ENCODE data around the gene GALNT10.

GALNT10 gene

DNA sequence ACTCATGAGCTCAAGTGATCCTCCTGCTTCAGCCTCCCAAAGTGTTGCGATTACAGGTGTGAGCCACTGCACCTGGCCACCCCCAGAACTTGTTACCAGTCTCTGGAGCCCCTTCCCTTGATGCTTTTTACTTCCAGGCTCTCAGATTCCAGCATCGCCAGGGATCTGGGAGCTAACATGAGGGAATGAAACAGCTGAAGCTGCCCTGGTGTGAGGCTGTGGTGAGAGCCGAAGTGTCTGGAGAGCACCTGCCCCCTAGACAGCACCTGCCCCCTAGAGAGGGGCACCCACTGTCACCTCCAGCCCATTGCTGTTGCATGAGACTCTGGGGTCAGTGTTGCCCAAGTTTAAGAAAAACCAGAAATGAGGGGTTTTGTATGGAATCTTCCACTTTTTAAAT, 131.0 kb downstream of the GALNT10 start:
- DNase-seq (ENCODE audit: extremely low read depth, low read depth), result no peak

DNA sequence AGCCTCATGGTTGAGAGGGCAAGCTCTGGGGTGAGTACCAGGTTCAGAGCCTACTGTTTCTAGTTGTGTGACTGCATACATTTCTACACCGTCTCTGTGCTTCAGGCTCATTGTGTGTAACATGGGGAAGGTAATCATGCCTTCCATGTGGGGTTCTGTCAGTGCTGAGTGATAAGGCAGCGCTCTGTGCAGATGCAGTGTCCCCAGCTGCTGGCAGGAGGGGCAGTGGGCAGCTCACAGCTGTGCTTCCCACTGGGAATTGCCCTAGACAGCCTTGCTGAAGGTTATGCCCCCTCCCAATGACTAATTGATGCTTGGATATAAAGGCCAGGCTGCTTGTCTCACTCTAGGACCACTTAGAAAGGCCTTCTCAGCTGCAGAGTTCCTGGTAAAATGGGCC, 133.5 kb downstream of the GALNT10 start:
- no peak for DNase-seq (ENCODE audit: extremely low read depth, low read depth)
- TF ChIP-seq, protein P1, sequence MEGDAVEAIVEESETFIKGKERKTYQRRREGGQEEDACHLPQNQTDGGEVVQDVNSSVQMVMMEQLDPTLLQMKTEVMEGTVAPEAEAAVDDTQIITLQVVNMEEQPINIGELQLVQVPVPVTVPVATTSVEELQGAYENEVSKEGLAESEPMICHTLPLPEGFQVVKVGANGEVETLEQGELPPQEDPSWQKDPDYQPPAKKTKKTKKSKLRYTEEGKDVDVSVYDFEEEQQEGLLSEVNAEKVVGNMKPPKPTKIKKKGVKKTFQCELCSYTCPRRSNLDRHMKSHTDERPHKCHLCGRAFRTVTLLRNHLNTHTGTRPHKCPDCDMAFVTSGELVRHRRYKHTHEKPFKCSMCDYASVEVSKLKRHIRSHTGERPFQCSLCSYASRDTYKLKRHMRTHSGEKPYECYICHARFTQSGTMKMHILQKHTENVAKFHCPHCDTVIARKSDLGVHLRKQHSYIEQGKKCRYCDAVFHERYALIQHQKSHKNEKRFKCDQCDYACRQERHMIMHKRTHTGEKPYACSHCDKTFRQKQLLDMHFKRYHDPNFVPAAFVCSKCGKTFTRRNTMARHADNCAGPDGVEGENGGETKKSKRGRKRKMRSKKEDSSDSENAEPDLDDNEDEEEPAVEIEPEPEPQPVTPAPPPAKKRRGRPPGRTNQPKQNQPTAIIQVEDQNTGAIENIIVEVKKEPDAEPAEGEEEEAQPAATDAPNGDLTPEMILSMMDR (IDR thresholded peaks at IDR 0.05; ENCODE audit: low read depth, low read length), result no peak

More for the DNA sequence above, 131.0 kb downstream of the GALNT10 start:
- TF ChIP-seq, protein P1 (IDR thresholded peaks at IDR 0.05; ENCODE audit: low read depth, low read length), result no peak

DNA sequence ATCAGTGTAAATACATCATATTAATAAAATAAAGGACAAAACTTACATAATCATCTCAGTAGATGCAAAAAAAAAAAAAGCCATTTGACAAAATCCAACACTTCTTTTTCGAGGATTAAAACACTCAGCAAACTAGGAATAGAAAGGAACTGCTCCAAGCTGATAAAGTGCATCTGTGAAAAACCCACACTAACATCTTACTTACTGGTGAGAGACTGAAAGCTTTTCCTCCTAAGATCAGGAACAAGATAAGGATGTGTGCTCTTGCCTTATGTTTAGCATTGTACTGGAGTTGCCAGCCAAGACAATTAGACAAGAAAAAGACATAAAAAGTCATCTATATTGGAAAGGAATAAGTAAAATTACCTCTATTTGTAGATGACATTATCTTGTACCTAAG, 135.0 kb downstream of the GALNT10 start:
- no peak for DNase-seq (ENCODE audit: extremely low read depth, low read depth)
- TF ChIP-seq, protein P1 (IDR thresholded peaks at IDR 0.05; ENCODE audit: low read depth, low read length), result no peak

DNA sequence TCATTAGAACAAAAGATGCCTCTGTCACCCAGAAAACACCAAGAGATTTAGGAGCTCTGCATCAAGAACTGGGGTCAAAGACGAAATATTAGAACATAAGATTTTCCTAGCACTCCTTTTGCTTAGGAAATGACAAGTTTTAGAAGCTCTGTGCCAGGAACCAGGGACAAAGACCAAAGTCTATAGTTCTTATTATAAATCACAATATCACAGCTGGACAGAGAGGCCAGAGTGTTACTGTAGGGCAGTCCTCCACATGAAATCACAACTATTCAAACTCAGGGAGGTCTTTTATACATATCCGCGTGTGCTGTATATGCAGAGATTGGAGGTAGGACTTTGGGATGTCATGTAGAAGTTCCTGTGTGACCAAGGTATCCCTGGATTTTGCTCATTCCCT, 138.5 kb downstream of the GALNT10 start:
- TF ChIP-seq, protein P1 (IDR thresholded peaks at IDR 0.05; ENCODE audit: low read depth, low read length), result no peak
- DNase-seq (ENCODE audit: extremely low read depth, low read depth), result no peak

DNA sequence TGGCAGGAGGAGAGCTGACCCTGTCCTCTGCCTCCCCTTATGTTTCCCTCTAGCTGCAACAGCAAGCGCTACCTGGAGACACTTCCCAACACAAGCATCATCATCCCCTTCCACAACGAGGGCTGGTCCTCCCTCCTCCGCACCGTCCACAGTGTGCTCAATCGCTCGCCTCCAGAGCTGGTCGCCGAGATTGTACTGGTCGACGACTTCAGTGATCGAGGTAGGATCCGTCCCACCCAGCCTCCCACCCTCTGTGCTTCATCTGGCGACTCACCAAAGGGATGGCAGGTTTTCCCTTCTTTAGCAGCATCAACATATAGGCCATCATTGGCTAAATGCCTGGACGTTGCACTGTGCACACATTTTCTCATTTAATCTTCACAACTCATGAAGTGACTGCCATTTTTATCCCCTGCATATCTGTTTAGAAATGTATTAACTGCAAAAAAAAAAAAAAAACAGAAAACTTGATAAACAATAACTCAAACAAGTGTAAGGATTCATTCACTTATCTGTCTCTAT, 139.0 kb downstream of the GALNT10 start:
- TF ChIP-seq, protein P1 (IDR thresholded peaks at IDR 0.05; ENCODE audit: low read depth, low read length), result no peak
- DNase-seq (ENCODE audit: extremely low read depth, low read depth), result no peak

DNA sequence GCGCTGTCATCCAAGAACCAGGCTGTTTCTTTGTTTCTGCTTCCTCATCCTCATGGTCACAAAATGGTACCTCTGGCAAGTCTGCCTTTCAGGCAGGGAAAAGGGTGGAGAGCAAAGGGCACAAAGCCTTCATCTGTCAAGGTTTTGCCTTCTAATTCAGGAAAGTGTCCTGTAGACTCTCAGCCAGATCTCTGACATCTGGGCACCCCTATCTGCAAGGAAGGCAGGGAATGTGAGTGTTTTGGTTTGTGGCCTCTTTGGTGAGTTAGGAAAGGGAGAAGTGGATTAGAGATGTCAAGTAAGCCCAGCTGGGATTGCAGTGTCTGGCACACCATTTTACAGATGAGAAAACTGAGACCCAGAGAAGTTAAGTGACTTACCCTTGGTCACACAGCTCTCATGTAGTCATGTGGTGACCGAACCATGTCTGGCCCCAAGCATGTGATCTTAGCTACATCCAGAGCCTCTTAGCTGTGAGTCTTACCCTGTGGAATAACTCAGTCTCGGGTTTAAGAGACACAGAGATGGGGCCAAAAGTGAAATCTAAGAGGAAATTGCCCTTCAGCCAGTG, 139.6 kb downstream of the GALNT10 start:
- TF ChIP-seq, protein P1 (IDR thresholded peaks at IDR 0.05; ENCODE audit: low read depth, low read length), result no peak
- no peak for DNase-seq (ENCODE audit: extremely low read depth, low read depth)

DNA sequence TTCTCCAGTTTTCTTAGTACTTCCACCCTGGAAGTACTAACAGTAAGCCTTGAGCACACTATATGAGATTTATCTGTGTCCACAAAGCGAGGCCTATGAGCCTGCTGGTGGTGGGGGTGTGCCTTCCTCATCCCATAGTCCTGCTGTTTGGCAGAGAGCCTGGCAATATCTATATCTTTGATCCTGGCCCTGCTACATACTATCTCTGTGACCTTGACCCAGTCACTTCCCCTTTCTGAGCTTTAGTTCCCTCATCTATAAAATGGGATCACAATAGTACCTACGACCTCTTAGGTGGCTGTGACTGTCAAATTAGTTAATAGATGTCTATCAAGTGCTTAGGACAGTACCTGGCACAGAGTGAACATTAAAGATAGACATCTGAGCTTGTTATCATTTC, 140.7 kb downstream of the GALNT10 start:
- TF ChIP-seq, protein P1 (IDR thresholded peaks at IDR 0.05; ENCODE audit: low read depth, low read length), result no peak
- DNase-seq (ENCODE audit: extremely low read depth, low read depth), result no peak
